Fibroblast of skin of left quadriceps (primary cell): ENCODE data around the gene SLC25A6.
"Not testable (repeated sequence)": the region's sequence is repeated elsewhere in the genome, so short reads cannot be mapped to it uniquely, and the experiment has no call there.

ENCODE experiments used
- DNase-seq, 2 experiments: peaks; one replicate each; pipeline ENCODE4 v3.0.0-alpha.2; 2013; ENCODE audit warnings: low read depth in 2 of 2

The SLC25A6 gene

DNA sequence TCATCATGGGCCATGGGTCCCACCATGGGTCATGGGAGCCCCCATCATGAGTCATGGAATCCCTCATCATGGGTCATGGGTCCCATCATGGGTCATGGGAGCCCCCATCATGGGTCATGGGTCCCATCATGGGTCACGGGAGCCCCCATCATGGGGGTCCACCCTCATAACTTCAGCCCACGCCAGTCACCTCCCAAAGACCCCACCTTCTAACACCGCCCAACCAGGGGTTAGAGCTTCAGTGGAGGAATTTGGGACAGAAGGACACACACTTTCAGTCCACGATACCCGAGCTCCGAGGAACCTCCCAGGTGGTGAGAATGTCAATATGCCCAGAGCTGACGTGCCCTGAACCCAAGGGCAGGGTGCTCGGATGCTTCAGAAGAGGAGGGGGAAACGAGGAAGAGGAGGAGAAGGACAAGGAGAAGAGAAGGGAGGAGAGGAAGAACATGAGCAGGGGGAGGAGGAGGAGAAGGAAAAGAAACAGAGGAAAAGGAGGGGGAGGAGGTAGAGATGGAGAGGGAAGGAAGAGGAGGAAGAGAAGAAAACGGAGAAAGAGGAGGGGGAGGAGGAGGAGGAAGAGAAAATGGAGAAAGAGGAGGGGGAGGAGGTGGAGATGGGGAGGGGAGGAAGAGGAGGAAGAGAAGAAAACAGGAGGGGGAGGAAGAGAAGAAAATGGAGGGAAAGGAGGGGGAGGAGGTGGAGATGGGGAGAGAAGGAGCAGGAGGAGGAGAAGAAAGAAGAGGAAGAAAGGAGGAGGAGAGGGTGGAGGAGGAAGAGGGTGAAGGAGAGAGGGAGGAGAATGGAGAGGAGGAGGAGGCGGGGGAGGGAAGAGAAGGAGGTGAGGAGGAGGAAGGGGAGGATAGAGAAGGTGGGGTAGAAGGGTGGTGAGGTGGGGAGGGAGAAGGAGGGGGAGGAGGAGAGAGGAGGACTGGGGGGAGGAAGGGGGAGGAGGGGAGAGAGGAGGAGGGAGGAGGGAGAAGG is 37.6 kb downstream of the SLC25A6 start:
- DNase-seq = no peak

DNA sequence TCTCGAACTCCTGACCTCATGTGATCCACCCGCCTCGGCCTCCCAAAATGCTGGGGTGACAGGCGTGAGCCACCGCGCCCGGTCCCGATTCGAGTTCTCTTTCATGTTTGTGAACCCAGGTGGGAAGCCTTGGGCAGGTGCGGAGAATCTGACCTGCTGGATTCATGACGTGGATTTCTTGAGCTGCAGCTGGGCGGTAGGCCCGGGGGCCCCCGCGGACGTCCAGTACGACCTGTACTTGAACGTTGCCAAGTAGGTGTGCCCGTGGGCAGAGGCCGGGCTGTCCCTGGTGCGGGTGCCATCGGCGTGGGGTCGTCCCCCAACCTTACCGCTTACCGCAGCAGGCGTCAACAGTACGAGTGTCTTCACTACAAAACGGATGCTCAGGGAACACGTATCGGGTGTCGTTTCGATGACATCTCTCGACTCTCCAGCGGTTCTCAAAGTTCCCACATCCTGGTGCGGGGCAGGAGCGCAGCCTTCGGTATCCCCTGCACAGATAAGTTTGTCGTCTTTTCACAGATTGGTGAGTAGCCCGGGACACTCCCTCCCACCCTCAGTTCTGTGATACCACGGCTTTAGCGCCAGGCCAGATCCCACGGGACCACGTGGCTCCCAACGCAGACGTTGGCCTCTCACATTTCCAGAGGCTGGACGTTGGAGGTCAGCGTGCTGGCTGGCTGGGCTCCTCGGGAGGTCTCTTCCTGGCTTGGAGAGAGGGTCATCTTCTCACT is 39.8 kb downstream of the SLC25A6 start:
- no peak for DNase-seq

DNA sequence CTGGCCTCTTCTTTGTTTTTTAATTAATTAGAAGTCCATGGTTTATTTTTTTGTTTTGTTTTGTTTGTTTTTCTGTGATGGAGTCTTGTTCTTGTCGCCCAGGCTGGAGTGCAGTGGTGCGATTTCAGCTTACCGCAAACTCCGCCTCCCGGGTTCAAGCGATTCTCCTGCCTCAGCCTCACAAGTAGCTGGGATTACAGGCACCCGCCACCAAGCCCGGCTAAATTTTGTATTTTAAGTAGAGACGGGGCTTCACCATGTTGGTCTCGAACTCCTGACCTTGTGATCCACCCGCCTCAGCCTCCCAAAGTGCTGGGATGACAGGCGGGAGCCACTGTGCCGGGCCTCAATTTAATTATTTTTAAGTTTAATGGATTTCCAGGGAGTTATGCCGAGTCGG is 42.3 kb downstream of the SLC25A6 start:
- DNase-seq = not testable (repeated sequence)

DNA sequence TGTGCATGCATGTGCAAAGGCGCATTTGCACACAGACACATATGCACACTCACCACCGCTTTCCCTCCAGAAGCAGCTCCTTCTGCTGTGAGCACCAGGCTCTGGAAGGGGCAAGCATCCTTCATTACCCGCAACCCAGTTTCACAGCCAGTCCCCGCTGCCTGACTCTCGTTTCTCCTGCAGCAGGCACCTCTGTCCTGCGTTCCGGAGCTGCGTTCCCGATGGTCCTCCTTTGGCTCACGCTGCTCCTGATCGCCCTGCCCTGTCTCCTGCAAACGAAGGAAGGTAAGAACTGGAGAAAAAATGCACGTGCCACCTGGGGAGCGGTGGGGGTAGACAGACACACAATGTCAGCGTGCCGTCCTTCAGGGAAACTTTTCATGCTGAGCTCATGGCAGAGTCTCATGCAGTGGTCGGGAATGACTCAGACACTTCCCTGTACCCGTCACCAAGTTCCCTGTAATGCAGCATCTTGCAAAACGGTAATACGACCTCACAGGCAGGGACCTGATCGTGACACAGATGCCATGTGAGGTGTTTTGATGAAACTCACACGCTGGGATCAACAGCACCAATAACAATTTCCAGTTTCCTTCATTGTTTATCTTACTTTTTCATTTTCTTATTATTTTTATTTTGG is 50.2 kb downstream of the SLC25A6 start:
- DNase-seq = no peak

- no peak for DNase-seq
Measured at GRCh38 chrX:1336948-1337779, 54.7 kb downstream of the SLC25A6 start.

DNA sequence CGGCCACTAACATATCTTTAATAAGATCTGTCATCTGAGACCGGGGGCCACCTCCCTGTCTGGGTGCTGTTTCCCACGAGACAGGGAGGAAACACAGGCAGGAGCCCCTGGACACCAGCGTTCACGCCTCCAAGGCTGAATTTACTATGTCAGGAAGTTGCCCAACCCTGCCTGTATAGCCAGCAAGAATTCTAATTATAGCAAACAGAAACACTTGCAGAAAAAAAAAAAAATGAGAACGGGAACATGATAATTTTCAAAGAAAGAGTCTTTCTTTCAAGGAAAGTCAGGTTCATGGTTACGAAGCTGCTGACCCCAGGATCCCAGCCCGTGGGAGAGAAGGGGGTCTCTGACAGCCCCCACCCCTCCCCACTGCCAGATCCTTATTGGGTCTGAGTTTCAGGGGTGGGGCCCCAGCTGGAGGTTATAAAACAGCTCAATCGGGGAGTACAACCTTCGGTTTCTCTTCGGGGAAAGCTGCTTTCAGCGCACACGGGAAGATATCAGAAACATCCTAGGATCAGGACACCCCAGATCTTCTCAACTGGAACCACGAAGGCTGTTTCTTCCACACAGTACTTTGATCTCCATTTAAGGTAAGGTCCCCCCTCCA is 55.5 kb downstream of the SLC25A6 start, which contains the start of gene IL3RA:
TSS of gene IL3RA (plus strand) at position 455 of the 613 bp plus-strand sequence. CDS start 4,981 bp downstream, outside the sequence.
- DNase-seq = no peak
